DMS53 treated with DMSO at 0.1 percent for 48 hours (cell line): Measurements from ENCODE around the gene ACAD10.
"Not testable (repeated sequence)": the region's sequence is repeated elsewhere in the genome, so short reads cannot be mapped to it uniquely, and the experiment has no call there.

Experiments
- DNase-seq: peaks from one replicate; lab custom pipeline; 2025; ENCODE audit not compliant: unreplicated experiment; lab: John Stamatoyannopoulos, UW

ACAD10 gene

GRCh38 chr12:111686574-111687105, 787 bp downstream of the ACAD10 start:
- DNase-seq: no peak

- no peak for DNase-seq
These were observed 1.4 kb downstream of the ACAD10 start for GRCh38 chr12:111687255-111687654.

GRCh38 chr12:111687952-111688351, 2.1 kb downstream of the ACAD10 start:
- DNase-seq: no peak

- no peak for DNase-seq
These were observed 5.4 kb downstream of the ACAD10 start for GRCh38 chr12:111691262-111691661.

- DNase-seq: no peak
These were observed 6.8 kb downstream of the ACAD10 start for GRCh38 chr12:111692575-111693210.

- no peak for DNase-seq
These were observed 8.0 kb downstream of the ACAD10 start for GRCh38 chr12:111693818-111694217.

DNA sequence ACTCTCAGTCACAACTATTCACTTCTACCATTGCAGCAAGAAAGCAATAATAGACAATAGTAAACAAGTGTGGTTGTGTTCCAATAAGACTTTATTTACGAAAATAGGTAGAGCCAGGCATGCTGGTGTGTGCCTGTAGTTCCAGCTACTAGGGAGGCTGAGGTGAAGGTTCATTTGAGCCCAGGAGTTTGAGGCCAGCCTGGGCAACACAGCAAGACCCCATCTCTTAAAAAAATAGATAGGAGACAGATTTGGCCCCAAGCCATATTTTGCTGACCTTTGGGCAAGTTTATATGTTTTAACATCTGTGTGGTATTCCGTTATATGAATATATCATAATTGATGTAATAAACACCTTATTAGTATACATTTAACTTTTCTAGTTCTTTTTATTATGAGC, 14.1 kb downstream of the ACAD10 start:
- no peak for DNase-seq

GRCh38 chr12:111705672-111706071, 19.8 kb downstream of the ACAD10 start:
- DNase-seq: no peak

DNA sequence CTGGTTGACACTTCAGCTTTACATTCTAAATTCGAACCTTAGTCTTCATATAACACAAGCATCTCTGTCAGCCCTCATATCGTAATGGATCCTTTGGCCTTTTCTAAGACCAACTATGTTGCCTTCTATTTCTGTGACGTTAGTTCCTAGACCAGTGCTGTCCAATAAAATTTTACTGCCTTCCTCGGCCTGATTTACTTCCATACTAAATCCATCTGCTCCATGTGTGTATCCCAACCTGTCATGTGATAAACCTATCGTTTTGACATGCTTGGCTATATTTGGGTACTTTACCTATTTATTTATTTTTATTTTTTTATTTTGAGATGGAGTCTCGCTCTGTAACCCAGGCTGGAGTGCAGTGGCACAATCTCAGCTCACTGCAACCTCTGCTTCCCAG, 20.3 kb downstream of the ACAD10 start:
- no peak for DNase-seq

GRCh38 chr12:111715279-111715678, 29.4 kb downstream of the ACAD10 start:
- no peak for DNase-seq

DNA sequence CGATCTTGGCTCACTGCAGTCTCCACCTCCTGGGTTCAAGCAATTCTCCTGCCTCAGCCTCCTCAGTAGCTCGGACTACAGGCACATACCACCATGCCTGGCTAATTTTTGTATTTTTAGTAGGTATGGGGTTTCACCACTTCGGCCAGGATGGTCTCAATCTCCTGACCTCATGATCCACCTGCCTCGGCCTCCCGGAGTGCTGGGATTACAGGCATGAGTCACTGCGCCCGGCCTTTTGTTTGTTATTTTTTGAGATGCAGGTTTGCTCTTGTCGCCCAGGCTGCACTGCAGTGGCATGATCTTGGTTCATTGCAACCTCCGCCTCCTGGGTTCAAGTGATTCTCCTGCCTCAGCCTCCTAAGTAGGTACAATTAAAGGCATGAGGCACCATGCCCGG, 33.5 kb downstream of the ACAD10 start:
- DNase-seq: not testable (repeated sequence)

GRCh38 chr12:111720457-111720856, 34.6 kb downstream of the ACAD10 start:
- no peak for DNase-seq

GRCh38 chr12:111723646-111724360, 38.0 kb downstream of the ACAD10 start:
- DNase-seq: not testable (repeated sequence)

DNA sequence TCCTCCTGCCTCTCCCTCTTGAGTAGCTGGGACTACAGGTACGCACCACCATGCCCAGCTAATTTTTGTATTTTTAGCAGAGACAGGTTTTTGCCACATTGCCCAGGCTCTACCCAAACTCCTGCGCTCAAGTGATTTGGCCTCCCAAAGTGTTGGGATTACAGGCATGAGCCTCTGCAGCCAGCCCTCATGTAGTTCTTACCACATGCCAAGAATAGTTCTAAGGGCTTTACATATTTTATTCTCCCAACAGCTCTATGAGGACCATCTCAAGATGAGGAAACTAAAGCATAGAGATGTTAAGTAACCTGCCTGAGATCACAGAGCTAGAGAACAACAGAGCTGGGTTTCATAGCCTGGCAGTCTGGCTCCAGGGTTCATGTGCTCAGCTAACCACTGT, 42.9 kb downstream of the ACAD10 start:
- no peak for DNase-seq

DNA sequence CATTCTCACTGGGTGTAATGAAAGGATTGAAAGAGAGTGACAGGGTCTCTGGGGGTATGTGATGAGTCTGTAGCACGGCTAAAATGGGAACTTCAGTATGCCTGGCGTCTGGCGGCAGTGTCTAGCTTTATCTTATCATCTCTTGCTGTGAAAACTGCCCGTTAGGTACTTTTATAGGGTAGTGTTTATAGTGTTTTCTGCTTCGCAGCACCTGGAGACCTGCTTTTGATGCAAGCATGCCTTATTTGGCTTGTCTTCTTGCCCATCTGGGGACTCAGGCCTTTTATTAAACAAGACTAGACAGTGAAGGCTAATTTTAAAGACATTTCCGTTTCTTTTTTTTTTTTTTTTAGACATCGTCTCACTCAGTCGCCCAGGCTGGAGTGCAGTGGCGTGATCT, 44.6 kb downstream of the ACAD10 start:
- no peak for DNase-seq

- DNase-seq: no peak
These were observed 46.9 kb downstream of the ACAD10 start for GRCh38 chr12:111732786-111733185.

GRCh38 chr12:111733340-111733915, 47.6 kb downstream of the ACAD10 start:
- no peak for DNase-seq

DNA sequence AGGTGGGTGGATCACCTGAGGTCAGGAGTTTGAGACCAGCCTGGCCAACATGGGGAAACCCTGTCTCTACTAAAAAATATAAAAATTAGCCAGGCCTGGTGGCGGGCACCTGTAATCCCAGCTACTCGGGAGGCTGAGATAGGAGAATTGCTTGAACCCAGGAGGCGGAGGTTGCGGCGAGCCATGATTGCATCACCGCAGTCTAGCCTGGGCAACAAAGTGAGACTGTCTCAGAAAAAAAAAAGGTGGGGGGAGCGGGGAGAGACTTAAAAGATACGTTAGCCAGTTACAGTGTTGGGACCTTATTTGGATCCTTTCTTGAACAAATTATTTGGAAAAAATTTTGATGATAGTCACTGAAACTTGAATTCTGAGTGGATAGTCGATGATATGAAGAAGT, 53.7 kb downstream of the ACAD10 start:
- not testable (repeated sequence) for DNase-seq

DNA sequence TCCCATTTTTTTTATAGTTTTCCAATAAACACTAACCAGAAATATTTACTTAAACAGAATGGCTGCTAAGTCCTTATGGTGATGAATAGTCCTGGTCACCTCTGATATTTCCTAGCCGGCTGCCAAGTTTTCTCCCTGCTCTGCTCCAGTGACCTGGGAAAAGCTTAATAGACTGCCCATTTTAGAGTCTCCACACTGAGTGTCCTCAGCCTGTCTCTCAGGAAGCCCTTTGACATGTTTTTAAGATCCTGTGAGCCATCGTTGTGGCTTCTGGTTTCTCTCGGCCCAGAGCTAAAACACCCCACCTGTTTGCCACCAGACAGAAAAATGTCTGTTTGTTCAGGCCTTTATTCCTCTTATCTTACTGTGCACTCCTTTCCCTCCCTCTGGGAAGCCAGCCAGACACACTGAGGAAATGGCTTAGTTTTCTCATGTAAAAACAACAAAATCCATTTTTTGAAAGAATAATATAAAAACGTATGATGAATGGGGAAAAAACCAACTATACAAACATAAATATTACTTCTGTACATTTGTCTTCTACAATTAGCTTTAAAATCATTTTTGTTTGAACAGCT, 55.5 kb downstream of the ACAD10 start:
- DNase-seq: peak; percentile 37

DNA sequence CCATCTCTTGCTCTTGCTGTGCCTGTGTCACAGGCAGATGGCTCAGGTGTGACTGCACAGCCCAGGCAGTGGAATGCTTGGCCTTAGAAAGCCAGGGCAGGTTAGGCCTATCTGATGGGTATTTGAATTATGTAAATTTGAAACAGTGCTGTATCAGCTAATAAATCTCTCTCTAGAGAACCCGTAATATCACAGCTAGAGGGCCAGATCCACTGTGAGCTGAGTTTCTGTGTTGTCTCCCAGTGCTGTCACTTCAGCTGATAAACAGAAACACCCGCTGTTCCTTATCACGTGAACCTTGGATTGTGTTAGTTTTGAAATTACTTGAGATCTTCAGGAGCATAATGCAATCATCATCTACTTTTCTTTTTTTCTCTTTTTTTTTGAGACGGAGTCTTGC, 59.4 kb downstream of the ACAD10 start:
- no peak for DNase-seq

DNA sequence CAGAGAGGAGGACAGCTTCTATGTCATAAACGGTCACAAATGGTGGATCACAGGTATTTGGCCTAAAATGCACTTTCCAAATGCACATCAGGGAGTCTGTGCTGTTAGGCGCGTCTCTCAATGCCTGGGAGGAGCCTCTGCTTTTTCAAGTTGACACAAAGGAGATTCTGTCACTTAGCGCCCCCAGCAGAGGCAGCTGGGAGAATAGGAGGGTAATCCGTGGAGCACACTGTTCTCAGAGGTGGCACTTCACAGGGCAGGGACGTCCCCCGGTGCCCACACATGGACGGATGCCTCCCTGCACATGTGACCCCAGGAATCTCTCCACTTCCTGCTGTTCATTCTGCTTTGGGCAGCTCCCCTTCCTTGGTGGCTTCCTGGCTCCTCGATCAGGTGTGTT, 61.5 kb downstream of the ACAD10 start:
- no peak for DNase-seq

GRCh38 chr12:111748151-111748672, 62.4 kb downstream of the ACAD10 start:
- no peak for DNase-seq
